Left ventricle myocardium superior (tissue), 1 donor: Measurements from ENCODE around the gene GSE1. TPM values are rescaled to one million over a fixed set of nuclear protein-coding genes. Genes with fewer than 3 reads are reported as not detected.

Source experiments
- ATAC-seq: fragments of 200-7000 bp; cut with Tn5 transposase; one replicate; pipeline ENCODE4 v1.9.1; 2020; ENCODE audit warnings: mild to moderate bottlenecking, moderate library complexity
- DNase-seq: peaks from one replicate; pipeline ENCODE4 v3.0.0-alpha.2; 2020
- intact Hi-C: fragments of 100-400 bp; cut with micrococcal nuclease; formaldehyde crosslinking; loops from one replicate; pipeline ENCODE4 v1.11.0; 2022
- long read RNA-seq: library from polyadenylated mRNA; unstranded; transcript quantifications from one replicate; pipeline ENCODE4 v2.0.0, GENCODE V29; 2021
- total RNA-seq: library from RNA; stranded (reverse); fragmentation: NEBNext Ultra II Directional; extraction: Animal tissue kit (Norgen Biotek cat#: 25700); gene quantifications from one replicate; pipeline ENCODE4 v1.2.1, GENCODE V29; 2021
- donor health status: DM: no; HTN: yes; CAD: no; lungs with severe emphysema.

The GSE1 gene
- 40.4 TPM for total RNA-seq
- long read RNA-seq, full-length matches to known transcripts, result 2 of 83 reads
- long read RNA-seq, partial matches to known transcripts, result 41 of 83 reads
- long read RNA-seq, other reads (novel, unspliced or antisense), result 40 of 83 reads

DNA sequence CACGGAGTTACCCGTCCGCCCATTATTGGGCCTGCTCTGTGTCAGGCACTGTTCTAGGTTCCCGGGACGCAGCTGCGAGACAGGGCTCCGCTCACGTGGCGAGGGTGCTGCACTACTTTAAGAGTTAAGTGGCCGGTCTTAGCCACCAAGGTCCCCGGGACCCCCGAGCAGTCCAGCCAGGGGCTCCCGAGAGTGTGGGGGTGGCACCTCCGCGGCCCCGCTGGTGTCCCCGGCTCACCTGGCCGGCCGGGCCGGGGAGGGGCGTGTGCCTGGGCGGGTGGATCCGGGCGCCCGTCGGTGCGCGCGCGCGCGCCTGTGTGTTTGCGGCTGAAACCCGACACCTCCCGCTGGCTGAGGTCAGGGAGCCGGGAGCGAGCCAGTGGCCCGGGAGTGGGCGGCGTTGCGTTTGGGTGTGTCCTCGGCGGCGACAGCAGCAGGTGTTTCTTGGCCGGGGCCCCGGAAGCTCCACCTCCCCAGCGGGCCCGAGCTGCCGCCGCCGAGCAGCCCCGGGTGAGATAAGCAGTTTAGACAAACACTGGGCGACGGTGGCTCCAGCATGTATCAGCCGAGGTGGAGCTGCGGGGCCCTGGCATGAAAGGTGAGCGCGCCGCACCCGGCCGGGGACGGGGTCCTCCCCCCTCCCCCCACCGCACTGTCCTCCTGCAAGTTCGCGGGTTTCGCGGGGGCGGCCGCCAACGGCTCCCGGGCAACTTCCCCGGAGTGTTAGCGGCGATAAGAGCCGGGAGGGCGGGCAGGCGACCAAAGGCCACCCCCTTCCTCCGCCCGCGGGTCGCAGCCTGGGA, at the start of gene GSE1:
TSS of gene GSE1 (plus strand) at position 522 of the 803 bp plus-strand sequence. CDS start at position 592, 70 bp downstream.
- intact Hi-C loops, result no loop called here
- peak; percentile 96 for DNase-seq

DNA sequence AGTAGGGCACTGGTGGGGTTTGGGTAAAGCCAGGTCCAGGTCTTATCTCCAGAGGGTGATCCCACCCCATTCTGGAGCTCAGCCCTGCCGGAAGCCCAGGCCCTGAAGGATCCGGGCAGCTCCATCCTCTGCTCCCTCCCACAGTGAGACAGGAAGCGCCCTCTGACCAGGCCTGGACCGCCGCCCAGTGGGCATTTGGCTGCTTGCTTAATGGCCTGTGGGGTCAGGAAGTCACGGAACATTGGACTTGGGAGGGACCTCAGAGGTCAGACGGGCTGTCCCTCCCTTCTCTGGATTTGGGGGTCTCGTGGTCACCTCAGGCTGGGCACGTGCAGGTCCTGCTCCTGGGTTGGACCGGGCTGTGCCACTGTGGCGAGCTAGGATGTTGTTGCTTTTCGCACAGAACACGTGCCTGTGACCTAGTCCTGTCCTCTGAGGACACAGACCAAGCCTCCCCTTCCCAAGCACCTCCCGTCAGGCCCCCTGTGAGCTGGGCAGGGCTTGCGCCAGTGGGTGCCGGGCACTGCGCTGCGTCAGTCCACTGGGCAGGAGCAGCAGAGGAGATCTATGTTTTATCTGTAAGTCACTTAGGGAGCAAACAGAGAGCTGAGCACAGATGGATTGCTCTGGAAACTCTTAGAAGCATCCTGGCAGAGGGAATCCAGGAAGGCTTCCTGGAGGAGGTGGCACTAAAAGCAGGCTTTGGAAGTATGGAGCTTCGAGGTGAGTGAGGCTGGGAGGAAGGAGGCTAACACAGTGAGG, 49.4 kb upstream of the GSE1 start:
- peak; percentile 81 for DNase-seq
- intact Hi-C loops, result no loop called here
- peak; percentile 60 for ATAC-seq

More for the DNA sequence above, at the start of gene GSE1:
- ATAC-seq, result peak; percentile 65

DNA sequence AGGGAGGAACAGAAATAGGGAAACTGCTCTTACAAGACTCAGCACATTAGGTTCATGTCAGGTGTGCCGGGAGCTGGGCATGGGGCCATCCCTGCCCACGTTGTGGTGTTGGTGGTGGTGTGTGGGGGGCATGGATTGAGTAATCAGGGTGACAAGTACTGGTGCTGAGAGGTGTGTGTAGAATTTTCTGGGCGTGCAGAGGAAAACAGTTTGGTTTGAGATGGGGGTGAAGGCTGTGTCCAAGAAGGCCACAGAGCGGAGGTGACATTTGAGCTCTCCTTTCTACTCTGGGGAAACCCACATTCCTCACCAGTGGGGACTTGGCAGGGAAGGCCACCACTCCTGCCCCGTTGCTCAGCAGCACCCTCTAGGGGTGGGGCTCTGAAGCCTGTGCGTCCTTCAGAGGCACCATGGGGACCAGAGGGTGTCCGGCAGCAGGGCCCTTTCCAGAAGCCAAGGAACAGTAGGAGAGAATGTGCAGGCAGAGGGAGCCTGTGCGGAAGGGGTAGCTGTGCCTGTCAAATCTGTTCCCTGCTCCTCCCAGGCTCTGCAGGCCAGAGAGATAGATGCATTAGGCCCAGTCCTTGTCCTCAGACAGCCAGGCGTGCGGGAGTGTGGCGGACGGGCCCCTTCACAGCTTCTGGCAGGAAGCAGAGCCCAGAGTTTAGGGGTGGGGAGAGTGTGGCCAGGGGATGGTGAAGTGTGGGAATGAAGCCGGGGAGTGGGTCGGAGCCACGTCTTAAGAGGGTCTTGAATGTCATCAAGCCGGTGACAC, 48.7 kb upstream of the GSE1 start:
- ATAC-seq, result peak; percentile 5
- no peak for DNase-seq
- intact Hi-C loops, result no loop called here

DNA sequence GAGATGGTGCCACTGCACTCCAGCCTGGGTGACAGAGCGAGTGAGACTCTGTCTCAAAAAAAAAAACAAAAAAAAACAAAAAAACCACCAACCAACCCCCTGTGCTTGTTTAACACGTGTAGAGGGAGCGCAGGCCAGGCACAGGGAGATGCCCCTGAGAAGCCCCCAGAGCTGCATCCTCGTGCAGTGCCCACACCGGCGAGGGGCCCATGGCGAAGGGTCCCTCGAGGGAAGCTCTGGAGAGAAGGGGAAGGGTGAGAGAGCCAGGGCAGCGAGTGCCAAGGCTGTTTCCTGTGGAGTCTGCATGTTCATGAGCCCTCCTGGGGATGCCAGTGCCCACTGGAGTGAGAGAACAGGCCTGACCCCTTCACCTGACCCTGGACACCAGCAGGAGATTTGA, 47.8 kb upstream of the GSE1 start:
- ATAC-seq (no peak), DNase-seq (no peak)
- intact Hi-C loops, result no loop called here

DNA sequence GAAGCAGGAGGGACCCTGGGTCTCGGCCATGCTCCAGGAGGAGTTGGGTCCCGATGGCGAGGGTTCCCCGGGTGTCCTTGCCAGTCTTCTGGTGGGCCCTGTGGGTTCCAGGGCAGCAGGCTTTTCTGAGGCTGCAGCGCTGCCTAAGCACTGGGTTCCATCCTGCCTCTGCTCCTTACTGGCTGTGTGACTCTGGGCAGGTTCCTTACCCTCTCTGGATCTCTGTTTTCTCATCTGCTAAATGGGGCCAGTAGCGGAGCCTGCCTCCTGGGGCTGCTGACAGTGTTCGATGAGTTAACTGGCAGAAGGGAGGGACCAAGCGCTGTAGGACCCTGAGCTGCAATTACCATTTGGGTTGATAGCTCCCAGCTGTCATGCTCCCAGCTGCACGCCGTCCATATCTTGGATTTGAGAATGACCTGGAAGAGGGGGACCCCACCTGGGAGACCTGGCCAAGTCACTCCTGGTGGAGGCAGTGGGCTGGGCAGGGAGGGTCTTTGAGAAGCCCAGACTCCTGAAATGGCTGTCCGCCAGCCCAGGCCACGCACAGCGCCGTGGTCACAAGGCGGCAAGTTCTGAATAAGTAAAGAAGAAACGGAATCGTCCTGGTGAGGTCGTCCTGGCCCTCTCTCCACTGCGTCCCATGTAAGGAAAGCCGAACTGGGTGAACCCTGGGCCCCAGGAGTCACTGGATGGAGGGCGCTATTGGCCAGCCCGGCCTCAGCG, 47.2 kb upstream of the GSE1 start:
- ATAC-seq, result no peak
- intact Hi-C loops, result no loop called here
- DNase-seq, result no peak

DNA sequence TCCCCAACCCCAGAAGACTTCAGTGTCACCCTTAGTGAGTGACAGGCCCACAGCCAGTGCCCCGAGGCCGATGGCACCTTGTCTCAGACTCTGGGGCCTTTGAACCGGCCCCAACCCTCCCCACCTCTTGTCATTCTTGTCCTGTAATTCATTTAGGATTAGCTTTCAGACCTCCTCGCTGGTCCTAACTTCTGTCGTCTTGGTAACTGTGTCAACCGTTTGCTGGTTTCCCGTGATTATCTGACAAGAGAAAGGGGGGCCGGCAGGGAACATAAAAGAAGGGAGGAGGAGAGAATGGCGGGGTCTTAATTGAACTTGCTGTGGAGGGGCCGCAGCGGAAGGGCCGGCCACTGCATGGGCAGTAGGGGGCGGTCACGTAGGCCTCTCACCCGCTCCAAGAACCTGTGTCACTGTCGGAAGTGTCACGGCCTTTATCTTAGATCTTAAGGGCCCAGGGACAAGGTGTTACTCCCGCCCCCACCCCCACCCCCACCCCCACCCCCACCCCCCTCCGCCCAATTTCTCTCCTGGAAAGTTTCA, 46.5 kb upstream of the GSE1 start:
- DNase-seq (no peak), ATAC-seq (no peak)
- intact Hi-C loops, result no loop called here

DNA sequence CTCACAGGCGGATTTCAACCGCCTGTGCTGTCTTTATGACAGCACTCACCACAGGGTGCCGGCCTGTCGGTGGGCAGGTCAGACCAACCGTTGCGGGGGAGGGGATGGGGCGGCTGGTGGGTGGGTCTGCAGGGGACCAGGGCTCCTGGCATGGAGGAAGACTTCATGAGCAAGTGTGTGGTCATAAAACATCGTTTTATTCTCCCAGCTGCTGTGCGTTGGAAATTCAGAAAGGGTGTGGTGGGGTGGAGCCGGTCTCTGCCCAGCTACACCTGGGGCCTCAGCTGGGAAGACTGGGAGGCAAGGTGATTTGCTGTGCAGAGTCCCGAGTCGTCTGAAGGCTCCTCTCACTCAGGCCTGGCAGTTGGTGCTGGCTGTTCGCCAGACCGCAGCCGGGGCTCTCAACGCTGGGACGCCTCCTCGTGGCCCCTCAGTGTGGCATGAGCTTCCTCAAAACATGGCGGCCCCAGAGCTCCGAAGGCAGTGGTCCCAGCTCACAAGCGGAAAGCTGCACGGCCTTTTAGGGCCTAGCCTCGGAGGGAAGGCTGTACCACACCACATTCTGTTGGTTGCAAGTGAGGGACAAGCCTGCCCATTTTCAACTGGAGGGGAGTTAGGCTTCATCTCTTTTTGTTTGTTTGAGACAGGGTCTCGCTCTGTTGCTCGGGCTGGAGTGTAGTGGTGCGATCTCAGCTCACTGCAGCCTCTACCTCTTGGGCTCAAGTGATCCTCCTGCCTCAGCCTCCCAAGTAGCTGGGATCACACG, 45.8 kb upstream of the GSE1 start:
- DNase-seq (no peak), ATAC-seq (no peak)
- intact Hi-C loops, result no loop called here

DNA sequence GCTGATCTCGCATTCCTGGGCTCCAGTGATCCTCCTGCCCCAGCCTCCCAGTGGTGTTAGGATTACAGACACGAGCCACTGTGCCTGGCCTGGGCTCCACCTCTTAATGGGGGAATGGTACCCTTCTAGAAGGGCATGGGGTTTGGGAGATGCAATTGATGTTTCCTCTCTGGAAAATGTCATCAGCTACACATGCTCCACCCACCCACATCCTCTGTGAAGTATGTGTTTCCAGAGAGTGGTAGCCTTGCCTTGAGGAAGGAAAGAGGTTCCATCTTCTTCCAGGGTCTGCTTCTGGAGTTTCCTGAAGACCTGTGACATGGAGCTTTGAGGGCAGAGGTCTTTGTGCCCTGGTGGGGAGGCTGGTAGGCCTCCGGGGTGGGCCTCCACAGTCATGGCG, 45.2 kb upstream of the GSE1 start:
- intact Hi-C loops, result no loop called here
- DNase-seq (no peak), ATAC-seq (no peak)

DNA sequence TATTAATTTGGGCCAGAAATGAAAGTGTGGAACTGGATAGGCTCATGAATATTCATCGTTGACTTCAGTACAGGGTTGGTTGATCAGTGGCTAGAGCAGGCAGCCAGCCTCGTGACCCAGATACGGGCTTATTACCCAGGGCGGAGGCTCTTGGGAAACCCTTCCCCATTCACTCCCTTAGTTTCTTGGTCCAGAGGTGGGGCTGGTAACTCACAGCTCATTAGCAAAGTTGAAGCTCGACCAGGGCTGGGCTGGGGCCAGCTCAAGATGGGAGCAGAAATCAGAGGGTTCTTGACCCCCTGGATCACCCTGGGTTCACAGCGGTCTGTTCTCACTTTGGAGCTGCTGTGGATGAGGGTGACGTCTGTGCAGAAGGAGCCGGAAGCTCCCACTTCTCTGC, 44.6 kb upstream of the GSE1 start:
- ATAC-seq, result no peak
- intact Hi-C loops, result no loop called here
- no peak for DNase-seq

DNA sequence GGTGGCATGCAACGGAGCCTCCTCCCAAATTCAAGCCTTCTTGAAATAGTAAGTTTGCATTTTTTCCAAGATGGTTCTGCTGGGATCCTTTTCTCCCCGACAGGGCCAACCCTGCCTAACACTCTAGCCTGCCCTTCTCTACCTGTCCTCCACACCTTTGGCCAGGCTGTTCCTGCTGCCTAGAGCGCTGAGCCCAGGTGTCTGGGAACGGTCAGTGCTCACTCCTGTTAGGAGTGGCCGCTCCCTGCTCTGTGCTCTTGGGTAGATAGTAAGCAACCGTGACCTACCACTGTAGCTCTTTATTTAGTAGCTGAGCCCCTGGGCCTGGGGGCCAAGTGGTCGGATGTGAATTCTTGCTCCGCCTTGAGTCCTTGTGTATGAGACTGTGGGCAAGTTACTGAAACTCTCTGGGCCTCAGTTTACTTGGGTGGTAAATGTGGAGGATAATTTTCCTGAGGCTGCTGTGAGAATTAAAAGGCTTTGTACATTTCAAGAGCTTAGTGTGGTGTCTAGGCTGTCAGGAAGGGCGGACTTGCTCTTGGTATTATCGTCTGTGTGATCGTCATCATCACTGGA, 44.0 kb upstream of the GSE1 start:
- DNase-seq (no peak), ATAC-seq (no peak)
- intact Hi-C loops, result no loop called here

DNA sequence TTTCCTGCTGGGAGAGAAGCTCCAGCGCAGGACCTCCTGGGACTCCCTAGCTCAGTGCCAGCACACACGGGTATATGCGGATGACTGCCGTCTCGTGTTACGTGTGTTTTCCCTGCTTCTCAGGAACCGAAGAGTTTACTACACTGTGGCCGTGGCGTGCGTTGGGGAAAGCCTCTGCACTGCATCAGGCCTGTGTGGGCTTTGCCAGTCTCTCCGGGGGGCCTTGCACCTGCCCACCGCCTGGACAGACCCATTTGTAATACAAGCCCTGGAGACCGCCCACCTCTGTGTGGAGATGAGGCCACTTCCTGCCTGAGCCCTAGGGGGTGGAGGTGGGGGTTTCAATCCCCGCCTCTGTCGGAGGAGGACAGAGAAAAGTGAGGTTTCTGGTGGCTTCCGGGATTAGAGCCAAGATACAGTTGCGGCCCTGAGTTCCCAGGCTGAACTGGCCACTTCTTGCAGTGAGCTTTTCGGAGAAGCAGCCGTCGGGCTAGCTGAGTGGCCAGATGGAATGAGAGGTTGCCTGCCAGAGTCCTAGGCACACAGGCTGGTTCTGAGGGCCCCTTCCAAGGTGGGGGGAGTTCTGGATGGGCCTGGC, 43.4 kb upstream of the GSE1 start:
- DNase-seq (no peak), ATAC-seq (no peak)
- intact Hi-C loops, result no loop called here

DNA sequence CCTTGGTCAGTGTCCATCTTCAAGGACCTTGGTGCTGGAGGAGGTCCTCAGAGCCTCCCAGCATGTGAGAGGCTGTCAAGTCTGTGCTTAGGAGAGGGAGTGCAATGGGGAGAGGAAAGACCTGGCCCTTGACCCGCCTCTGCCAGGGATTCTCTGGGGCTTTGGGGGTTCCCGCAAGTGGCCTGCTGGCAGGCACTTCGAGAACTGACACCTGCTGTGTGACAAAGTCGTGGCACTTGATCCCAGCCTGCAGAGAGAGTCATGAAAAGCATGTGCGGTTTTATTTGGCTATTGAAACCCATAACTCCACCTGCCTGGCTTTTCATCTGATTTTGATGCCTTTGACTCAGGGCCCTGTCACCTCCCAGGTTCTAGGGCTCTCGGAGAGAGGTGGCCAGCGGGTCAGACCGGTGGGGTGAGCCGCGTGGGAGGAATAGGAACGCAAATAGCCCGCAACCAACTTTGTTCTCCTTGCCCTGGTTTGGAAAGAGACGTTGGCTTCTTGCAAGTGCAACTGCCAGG, 42.8 kb upstream of the GSE1 start:
- no peak for ATAC-seq
- DNase-seq, result no peak
- intact Hi-C loops, result no loop called here

DNA sequence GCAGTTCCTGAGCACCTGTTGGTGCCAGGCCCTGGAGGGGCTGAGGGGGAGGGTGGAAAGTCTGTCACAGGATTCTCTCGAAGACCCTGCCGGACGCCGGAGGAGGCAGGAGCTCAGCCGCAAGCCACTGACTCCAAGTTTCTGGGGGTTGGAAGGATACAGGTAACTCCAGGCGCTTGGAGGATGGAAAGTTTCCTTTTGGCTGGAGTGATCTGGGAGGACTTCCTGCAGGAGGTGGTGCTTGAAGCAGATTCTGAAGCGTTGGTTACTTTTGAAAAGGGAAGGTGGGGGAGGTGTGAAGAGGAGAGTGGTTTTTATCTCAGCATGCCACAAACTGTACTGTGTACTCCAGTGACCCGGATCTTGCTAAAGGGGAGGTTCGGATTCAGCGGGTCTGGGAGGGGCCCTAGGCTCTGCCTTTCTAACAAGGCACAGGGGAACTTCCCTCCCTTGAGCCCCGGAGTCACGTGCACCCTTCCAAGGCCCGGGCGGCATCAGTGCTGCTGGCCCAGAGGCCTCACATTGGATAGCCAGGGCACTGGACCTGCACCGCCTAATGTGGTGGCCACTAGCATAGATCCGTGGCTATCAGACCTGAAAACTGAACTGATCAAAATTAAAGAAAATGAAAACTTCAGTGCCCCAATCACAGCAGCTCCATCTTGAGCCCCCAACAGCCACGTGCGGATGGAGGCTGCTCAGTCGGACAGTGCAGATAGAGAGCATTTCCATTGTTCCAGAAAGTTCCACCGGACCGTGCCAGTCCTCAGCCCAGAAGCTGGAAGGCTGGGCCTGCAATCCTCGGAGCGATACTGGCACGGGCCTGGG, 42.2 kb upstream of the GSE1 start:
- ATAC-seq (peak; percentile 43), DNase-seq (peak; percentile 65)

DNA sequence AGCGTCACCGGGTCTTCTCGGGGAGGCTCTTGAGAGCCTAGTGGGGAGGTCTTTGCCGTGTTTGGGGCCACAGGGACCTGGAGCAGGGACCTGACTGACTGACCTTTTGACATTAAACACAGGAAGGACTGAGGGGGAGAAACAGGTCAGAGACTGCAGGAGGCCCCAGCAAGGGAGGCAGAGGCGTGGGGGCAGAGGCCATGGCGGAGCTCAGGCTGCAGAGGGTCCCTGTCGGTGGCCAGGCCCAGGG, 41.6 kb upstream of the GSE1 start:
- DNase-seq (no peak), ATAC-seq (no peak)
- intact Hi-C loops, result no loop called here

More for the DNA sequence above, 42.2 kb upstream of the GSE1 start:
- intact Hi-C loops, result no loop called here

DNA sequence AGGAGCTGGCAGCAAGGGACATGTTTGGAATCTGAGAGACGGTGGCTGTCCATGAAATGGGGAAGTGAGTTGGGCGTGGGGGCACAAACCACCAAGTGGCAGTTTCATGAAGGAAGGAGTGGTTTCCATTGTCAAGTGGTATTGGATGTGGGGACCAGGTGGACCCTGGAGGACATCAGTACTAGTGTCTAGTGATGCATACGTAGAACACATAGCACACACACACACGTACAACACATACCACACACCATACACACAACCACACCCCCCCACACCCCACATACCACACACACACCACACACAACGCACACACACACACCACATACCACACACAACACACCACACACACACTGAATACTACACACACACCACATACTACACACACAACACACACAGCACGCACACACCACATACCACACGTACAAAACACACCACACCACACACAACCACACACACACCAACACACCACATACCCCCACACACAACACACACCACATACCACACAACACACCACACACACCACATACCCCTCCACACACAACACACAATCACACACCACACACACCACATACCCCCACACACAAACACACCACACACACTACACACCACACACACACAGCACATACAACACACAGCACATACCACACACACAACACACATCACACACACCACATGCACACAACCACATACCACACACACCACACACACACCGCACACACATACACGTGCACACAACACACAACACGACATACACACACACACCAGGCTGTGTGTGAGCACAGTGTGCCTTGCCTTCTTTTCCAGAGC, 41.1 kb upstream of the GSE1 start:
- ATAC-seq (no peak), DNase-seq (peak; percentile 44)
- intact Hi-C loops, result no loop called here
